Stimulated activated CD8-positive, alpha-beta memory T cell treated with anti-CD3 and anti-CD28 coated beads, Interleukin-4, amount 100 ng/mL, for 4 hours (primary cell): ENCODE data around the gene RAB40C.

Source experiments
- DNase-seq, 2 donors: peaks; one replicate each; pipeline ENCODE4 v3.0.0-alpha.2; 2020; ENCODE audit warnings: low read depth in 2 of 2, low spot score in 1 of 2

Gene RAB40C

GRCh38 chr16:630249-630814, 40.5 kb downstream of the RAB40C start:
- DNase-seq = no peak

GRCh38 chr16:630815-631405, 41.0 kb downstream of the RAB40C start, which contains the start of gene WFIKKN1:
Gene WFIKKN1, plus strand, starts transcription at chr16:630985. Its CDS starts 269 bp downstream, at chr16:631254.
- DNase-seq = no peak

- DNase-seq = no peak
Measured at GRCh38 chr16:631808-632358, 42.0 kb downstream of the RAB40C start.

GRCh38 chr16:632486-633335, 42.8 kb downstream of the RAB40C start:
- no peak for DNase-seq

- DNase-seq = no peak
Measured at GRCh38 chr16:633336-634050, 43.6 kb downstream of the RAB40C start.

GRCh38 chr16:634051-634670, 44.3 kb downstream of the RAB40C start:
- no peak for DNase-seq

GRCh38 chr16:634996-635395, 45.1 kb downstream of the RAB40C start:
- no peak for DNase-seq

- no peak for DNase-seq
Measured at GRCh38 chr16:635573-636205, 45.8 kb downstream of the RAB40C start.

- peak; percentile 85 to 91 for DNase-seq
Measured at GRCh38 chr16:636206-637080, 46.6 kb downstream of the RAB40C start, which contains the start of gene METTL26. Gene METTL26, minus strand, starts transcription at chr16:636305. Its CDS starts 15 bp downstream, at chr16:636290.

GRCh38 chr16:637081-638018, 47.5 kb downstream of the RAB40C start:
- DNase-seq = peak; percentile 63 to 78

- DNase-seq = no peak
Measured at GRCh38 chr16:638034-638543, 48.2 kb downstream of the RAB40C start.

GRCh38 chr16:638836-639235, 49.0 kb downstream of the RAB40C start:
- DNase-seq = no peak

- no peak for DNase-seq
Measured at GRCh38 chr16:640614-641013, 50.7 kb downstream of the RAB40C start.

GRCh38 chr16:641326-642188, 51.7 kb downstream of the RAB40C start, which contains the start of gene MCRIP2:
Gene MCRIP2, plus strand, starts transcription at chr16:641828. Its CDS starts 164 bp downstream, at chr16:641992.
- peak in 1 of 2 donors; percentile 42 for DNase-seq

- DNase-seq = no peak
Measured at GRCh38 chr16:642189-643049, 52.6 kb downstream of the RAB40C start.

GRCh38 chr16:643050-643368, 53.1 kb downstream of the RAB40C start:
- no peak for DNase-seq
